DMS53 (cell line): ENCODE measurements around the gene NRN1L.
"Not testable (repeated sequence)": the region's sequence is repeated elsewhere in the genome, so short reads cannot be mapped to it uniquely, and the experiment has no call there.

Experiments
- DNase-seq: peaks from one replicate; lab custom pipeline; 2025; lab: John Stamatoyannopoulos, UW

Gene NRN1L

GRCh38 chr16:67882374-67883145 is 2.1 kb upstream of the NRN1L start:
- no peak for DNase-seq

GRCh38 chr16:67883146-67883871 is 1.4 kb upstream of the NRN1L start:
- DNase-seq: no peak

GRCh38 chr16:67883872-67884261 is 818 bp upstream of the NRN1L start:
- DNase-seq: peak; percentile 72

- no peak for DNase-seq
Measured at GRCh38 chr16:67885545-67885944, 860 bp downstream of the NRN1L start.

- no peak for DNase-seq
Measured at GRCh38 chr16:67885976-67886375, 1.3 kb downstream of the NRN1L start.

GRCh38 chr16:67886387-67886786 is 1.7 kb downstream of the NRN1L start:
- no peak for DNase-seq

GRCh38 chr16:67888331-67888730 is 3.6 kb downstream of the NRN1L start:
- no peak for DNase-seq

- DNase-seq: no peak
Measured at GRCh38 chr16:67892375-67892774, 7.7 kb downstream of the NRN1L start.

- DNase-seq: peak; percentile 95
Measured at GRCh38 chr16:67892899-67893742, 8.4 kb downstream of the NRN1L start, which contains the start of gene PSKH1. Gene PSKH1 (plus strand): TSS chr16:67893254. CDS start chr16:67908750, 15,496 bp downstream.

GRCh38 chr16:67893743-67894399 is 9.2 kb downstream of the NRN1L start:
- DNase-seq: no peak

GRCh38 chr16:67897231-67897630 is 12.5 kb downstream of the NRN1L start:
- DNase-seq: no peak

- DNase-seq: no peak
Measured at GRCh38 chr16:67901734-67902133, 17.0 kb downstream of the NRN1L start.

GRCh38 chr16:67902831-67903230 is 18.1 kb downstream of the NRN1L start:
- DNase-seq: no peak

GRCh38 chr16:67907397-67908180 is 22.9 kb downstream of the NRN1L start:
- no peak for DNase-seq

GRCh38 chr16:67909056-67909742 is 24.5 kb downstream of the NRN1L start:
- DNase-seq: no peak

GRCh38 chr16:67910158-67910557 is 25.5 kb downstream of the NRN1L start:
- DNase-seq: peak; percentile 33

GRCh38 chr16:67914758-67915495 is 30.2 kb downstream of the NRN1L start:
- no peak for DNase-seq

GRCh38 chr16:67915496-67915769 is 30.7 kb downstream of the NRN1L start:
- not testable (repeated sequence) for DNase-seq

- peak; percentile 16 for DNase-seq
Measured at GRCh38 chr16:67915831-67916723, 31.4 kb downstream of the NRN1L start.
